Subcutaneous adipose tissue (tissue), 4 donors: ENCODE measurements around the gene FAM200B. TPM values are rescaled to one million over a fixed set of nuclear protein-coding genes. Genes with fewer than 3 reads are reported as not detected.

Source experiments
- total RNA-seq, 4 donors: library from RNA; depleted of rRNA; stranded (reverse); fragments of >200 nt; gene quantifications; one replicate each; pipeline ENCODE4 v1.1.0, GENCODE V29; 2016
- TF ChIP-seq, protein P1 (sequence below): fragments of 450-650 bp; IDR thresholded peaks from one replicate; pipeline ENCODE4 v1.5.1; 2016; ENCODE audit warnings: low read depth, mild to moderate bottlenecking, control low read depth, antibody characterized with exemption, moderate library complexity

The FAM200B gene
- total RNA-seq, 4 donors from 2014 or later, result 33.2 to 69.8 (median 52.9) TPM

DNA sequence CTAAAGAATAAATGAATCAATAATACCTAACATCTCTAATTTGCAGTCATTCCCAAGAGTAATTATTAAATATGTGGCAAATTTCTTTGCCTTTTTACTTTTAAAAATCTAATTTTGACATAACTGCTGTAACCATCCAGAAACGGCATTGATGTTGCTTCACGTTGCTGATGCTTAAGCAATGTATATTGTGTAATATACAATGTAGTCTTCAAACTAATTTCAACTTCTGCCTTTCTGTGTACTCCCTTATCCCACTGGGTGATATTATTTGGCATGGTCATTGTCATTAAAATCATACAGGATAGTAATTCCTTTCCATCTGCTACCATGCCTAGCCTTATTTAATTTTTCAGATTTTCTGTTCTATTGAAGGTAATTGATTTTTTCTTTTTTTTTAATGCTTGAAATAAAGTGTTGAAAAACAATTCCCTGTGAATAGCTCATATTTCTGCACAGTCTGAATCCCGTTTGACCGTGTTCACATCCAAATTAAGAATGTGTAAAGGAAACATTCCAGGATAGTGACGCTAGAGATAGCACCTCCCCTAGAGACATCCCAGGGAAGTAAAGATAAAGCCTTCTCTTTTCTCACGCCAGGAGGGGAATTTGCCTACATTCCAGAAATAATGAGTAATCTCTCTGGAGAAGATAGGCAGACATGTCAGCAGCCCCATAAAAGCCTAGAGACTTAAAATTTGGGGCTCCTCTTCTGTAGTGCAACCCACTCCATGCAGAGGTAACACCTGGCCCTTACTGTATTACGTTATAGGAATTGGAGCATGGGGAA lies 8.6 kb downstream of the FAM200B start:
- TF ChIP-seq, protein P1, sequence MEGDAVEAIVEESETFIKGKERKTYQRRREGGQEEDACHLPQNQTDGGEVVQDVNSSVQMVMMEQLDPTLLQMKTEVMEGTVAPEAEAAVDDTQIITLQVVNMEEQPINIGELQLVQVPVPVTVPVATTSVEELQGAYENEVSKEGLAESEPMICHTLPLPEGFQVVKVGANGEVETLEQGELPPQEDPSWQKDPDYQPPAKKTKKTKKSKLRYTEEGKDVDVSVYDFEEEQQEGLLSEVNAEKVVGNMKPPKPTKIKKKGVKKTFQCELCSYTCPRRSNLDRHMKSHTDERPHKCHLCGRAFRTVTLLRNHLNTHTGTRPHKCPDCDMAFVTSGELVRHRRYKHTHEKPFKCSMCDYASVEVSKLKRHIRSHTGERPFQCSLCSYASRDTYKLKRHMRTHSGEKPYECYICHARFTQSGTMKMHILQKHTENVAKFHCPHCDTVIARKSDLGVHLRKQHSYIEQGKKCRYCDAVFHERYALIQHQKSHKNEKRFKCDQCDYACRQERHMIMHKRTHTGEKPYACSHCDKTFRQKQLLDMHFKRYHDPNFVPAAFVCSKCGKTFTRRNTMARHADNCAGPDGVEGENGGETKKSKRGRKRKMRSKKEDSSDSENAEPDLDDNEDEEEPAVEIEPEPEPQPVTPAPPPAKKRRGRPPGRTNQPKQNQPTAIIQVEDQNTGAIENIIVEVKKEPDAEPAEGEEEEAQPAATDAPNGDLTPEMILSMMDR, result no peak

DNA sequence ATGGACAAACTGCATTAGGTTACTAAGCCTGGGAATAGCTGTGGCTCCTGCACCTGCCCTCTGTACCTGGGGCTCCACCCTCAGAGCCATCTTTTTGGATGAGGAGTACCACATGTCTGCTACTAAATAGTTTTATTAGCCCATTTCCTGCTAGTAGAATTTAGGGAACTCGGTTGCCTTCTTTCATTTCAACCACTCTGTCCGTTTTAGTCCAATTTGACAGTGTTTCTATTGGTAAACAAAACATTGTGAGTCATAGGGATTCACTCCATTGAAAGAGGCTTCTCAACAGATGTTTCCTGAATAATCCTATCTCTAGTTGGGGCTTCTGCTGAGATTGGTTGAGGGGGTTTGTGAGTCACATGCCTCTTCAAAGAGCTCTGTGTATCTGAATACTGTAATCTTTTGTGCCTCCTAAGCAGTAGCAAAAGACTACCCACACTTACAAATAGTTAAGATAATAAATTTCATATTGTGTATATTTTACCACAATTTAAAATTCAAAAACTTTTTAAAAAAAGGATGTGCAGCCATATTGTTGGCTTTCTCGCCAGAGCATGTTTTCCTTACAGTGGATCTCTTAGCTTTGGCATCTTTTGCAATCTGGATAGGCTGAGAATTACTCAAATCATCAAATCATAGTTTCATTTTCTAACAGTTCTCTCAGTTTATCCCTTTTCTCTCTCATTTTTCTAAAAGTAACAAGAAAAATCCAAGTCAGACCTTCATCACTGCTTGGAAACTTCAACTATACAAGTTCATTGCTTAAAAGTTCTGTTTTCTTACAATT lies 9.9 kb downstream of the FAM200B start:
- TF ChIP-seq, protein P1, result no peak

DNA sequence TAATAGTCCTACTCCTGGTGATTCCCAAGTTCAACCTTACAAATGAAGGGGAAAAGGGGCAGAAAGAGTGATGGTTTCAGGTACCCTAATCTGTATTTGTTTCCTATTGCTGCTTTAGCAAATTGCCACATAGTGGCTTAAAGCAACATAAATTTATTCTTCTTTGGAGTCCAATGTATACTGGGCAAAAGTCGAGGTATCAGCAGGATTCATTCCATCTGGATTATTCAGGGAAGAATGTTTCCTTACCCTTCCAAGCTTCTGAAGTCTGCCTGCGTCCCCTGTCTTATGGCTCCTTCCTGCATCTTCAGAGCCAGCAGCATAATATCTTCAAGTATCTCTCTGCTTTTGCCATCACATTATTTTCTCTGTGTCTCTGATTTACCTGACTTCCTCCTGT lies 11.0 kb downstream of the FAM200B start:
- TF ChIP-seq, protein P1, result no peak

DNA sequence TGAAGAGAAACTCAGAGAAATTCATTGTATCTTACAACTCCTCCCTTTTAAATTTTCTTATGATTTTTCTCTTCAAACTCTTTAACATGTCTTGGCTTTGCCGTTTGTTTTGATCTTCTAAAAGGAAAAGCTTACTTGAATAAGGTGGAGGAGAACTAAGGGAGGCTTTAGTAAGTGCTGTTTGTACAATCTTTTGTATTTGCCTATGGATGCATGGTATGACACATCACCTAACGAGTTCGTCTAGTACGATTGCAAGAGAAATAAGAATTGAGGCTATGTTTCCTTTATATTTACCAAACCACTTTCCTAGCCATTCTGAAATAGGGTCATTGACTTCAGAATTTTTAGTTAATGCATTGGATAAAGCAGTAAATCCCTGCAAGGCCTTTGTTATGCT lies 12.8 kb downstream of the FAM200B start:
- TF ChIP-seq, protein P1, result no peak

DNA sequence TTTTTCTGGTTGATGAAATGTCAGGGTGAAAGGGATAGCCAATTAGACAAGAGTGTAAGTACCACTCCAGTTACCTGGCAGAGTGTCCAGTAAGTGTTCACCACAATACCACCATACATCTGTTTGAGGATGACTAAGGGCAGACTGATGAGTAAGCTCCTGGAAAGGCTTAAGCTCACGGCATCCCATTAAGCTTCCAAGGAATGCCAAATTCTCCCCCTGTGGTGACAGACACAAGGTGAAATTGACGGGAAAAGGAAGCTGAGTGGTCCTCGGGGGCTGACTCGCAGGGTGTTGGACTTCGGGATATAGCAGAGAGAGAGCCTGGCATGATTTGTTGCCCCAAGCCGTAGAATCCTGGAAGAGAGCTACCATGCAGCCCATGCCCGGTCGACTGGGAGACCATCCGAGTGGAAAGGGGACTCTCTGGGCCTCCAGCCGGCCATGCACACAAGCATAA lies 13.6 kb downstream of the FAM200B start:
- TF ChIP-seq, protein P1, result no peak

DNA sequence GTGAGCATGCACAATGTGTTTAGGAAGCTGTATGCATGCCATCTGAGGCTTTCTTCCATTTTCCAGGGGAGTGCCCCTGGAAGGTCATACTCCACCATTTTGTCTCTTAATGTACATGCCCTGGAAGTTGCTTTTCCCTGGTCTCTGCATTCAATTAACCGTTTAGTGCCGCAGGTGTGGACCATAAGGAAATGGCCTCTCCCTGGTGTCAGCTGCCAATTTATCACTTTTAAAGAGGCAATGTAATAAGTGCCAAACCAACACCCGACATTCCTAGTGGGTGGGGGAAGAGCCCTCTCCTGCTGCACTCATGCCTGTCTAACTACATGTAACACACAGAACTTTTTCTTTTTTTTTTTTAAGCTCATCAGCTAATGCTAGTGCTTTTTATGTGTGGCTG lies 14.1 kb downstream of the FAM200B start:
- TF ChIP-seq, protein P1, result no peak

DNA sequence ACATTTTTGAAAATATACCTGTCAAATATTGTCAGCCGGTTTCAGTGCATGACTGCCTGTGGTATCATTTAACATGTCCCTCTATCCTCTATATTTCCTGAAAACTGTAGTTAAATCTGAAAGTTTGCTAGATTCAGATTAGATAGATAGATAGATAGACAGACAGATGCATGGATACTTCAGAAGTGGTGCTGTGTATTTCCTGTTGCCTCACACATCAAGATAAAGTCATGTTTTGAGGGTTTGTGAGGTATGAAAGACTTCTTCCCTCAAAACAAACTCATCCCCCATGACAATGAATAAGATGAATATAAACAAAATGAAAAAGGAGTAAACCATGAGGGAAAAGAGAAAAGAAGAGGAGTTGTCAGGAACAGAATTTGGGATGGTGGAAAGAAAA lies 15.2 kb downstream of the FAM200B start:
- TF ChIP-seq, protein P1, result no peak
